Fibroblast of lung (primary cell): ENCODE results near the gene AANAT.

Source experiments
- CTCF ChIP-seq, 2 donors: IDR thresholded peaks in 1 of 2; conservative IDR thresholded peaks in 1 of 2; 1 replicate in 1 of 2; 2 replicates in 1 of 2; pipeline ENCODE4 v1.5.1; 2011 to 2012; ENCODE audit warnings: low read length in 2 of 2, control low read depth in 1 of 2, inconsistent platforms in 1 of 2, low read depth in 1 of 2, mild to moderate bottlenecking in 1 of 2
- EZH2 ChIP-seq: IDR thresholded peaks from 2 replicates; pipeline ENCODE4 v1.5.1; 2012; ENCODE audit warnings: low read length, control low read depth, mild to moderate bottlenecking; ENCODE audit errors: missing control alignments

DNA sequence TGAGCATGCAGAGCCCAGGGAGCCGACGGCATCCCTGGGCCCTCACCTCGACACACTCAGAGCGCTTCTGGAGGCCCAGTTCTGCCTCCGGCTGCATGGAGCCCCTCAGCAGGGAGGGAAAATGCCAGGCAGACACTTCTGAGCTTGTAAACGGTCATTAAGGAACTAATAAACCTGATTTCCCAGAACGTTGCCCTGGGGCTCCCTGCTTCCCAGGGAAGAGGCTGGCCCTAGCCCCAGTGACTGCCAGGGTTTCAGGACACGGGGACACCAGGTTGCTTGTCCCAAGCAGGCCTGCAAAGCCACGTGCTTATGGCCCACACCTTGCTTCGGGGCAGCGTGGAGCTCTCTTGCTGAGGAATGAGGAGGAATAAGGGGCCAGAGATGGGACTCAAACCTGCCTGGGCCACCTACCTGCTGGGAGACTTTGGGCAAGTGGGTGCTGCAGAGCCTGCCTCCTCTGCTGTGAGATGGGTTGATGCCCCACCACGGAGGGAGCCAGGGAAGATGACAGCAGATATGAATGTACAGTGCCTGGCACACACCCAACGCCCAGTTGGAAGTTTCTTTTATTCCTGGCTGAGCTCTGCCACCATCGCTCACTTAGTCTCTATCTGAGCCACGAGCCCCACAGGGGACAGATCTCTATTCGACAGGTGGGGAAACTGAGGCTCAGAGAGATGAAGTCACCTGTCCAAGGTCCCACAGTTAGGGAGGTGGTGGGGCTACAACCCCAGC lies 28.4 kb downstream of the AANAT start:
- no peak for TF ChIP-seq CTCF (conservative IDR thresholded peaks at IDR 0.05 in 1 of 2, IDR thresholded peaks at IDR 0.05 in 1 of 2; ENCODE audit: low read depth in 1 of 2, low read length in 2 of 2)
- no peak for TF ChIP-seq EZH2
